Measurements from ENCODE around the gene FBXL16. TPM values are rescaled to one million over a fixed set of nuclear protein-coding genes. Genes with fewer than 3 reads are reported as not detected.

Gene FBXL16
- total and polyA plus RNA-seq, 2 of the 13 experiments (the other 11 are each of a cell fraction or from before 2014, with no cell fraction given), result 0.22 to 2.0 TPM

- TF ChIP-seq BCLAF1 (IDR thresholded peaks at IDR 0.05) (no peak), GMEB1 (CRISPR knock-in tag; IDR thresholded peaks at IDR 0.05; ENCODE audit: borderline replicate concordance) (peak; percentile 75), TRIM24 (CRISPR knock-in tag; IDR thresholded peaks at IDR 0.05) (0 out of 2 replicates have a peak, but pooled peaks have one; percentile 21), ZC3H13 (CRISPR knock-in tag; IDR thresholded peaks at IDR 0.05) (peak; percentile 65), IRF9 (CRISPR knock-in tag; IDR thresholded peaks at IDR 0.05; ENCODE audit: borderline replicate concordance) (peak; percentile 67; the same call in 1 of the 2 replicates), ZBTB49 (CRISPR knock-in tag; IDR thresholded peaks at IDR 0.05; ENCODE audit: borderline replicate concordance) (no peak), ZNF768 (CRISPR knock-in tag; IDR thresholded peaks at IDR 0.05) (peak; percentile 48; the same call in 1 of the 2 replicates), ZBTB1 (CRISPR knock-in tag; IDR thresholded peaks at IDR 0.05; ENCODE audit: borderline replicate concordance) (no peak), KLF11 (CRISPR knock-in tag; IDR thresholded peaks at IDR 0.05) (no peak), SOX13 (IDR thresholded peaks at IDR 0.05) (no peak), SOX13 (CRISPR knock-in tag; conservative IDR thresholded peaks at IDR 0.05 in 1 of 2, IDR thresholded peaks at IDR 0.05 in 1 of 2) (peak in 1 of 2 experiments; percentile 16; a peak in 1 of 4 replicates), NONO (IDR thresholded peaks at IDR 0.05) (no peak), NONO (CRISPR knock-in tag; conservative IDR thresholded peaks at IDR 0.05) (peak; percentile 99), HMGXB4 (CRISPR knock-in tag; IDR thresholded peaks at IDR 0.05; ENCODE audit: borderline replicate concordance in 1 of 2, low read depth in 1 of 2) (peak; percentile 83 to 90; a peak in 3 of 4 replicates), CSRNP1 (CRISPR knock-in tag; IDR thresholded peaks at IDR 0.05) (no peak), GATAD1 (CRISPR knock-in tag; IDR thresholded peaks at IDR 0.05) (peak; percentile 90), IKZF1 (IDR thresholded peaks at IDR 0.05) (no peak)
Measured at GRCh38 chr16:667780-668518, 37.7 kb downstream of the FBXL16 start, which contains the start of gene RHOT2 (continued).
